Thyroid gland (tissue), 4 donors: ENCODE results near the gene DIP2C.

Source experiments
- POLR2A ChIP-seq, 2 donors: fragments of 450-650 bp; IDR thresholded peaks; one replicate each; pipeline ENCODE4 v1.6.1; 2017; ENCODE audit warnings: antibody characterized with exemption in 2 of 2, mild to moderate bottlenecking in 2 of 2, moderate library complexity in 1 of 2
- TF ChIP-seq, protein P1 (sequence below), 6 experiments: fragments of 200-600 bp in 3 of 6; fragments of 450-650 bp in 3 of 6; sonication (generic) in 3 of 6; IDR thresholded peaks; one replicate each; pipeline ENCODE4 v1.5.1; 2016 to 2019; ENCODE audit warnings: antibody characterized with exemption in 6 of 6, mild to moderate bottlenecking in 2 of 6, inconsistent platforms in 1 of 6, moderate library complexity in 1 of 6

GRCh38 chr10:437698-438490, 251.6 kb downstream of the DIP2C start:
- TF ChIP-seq, protein P1, sequence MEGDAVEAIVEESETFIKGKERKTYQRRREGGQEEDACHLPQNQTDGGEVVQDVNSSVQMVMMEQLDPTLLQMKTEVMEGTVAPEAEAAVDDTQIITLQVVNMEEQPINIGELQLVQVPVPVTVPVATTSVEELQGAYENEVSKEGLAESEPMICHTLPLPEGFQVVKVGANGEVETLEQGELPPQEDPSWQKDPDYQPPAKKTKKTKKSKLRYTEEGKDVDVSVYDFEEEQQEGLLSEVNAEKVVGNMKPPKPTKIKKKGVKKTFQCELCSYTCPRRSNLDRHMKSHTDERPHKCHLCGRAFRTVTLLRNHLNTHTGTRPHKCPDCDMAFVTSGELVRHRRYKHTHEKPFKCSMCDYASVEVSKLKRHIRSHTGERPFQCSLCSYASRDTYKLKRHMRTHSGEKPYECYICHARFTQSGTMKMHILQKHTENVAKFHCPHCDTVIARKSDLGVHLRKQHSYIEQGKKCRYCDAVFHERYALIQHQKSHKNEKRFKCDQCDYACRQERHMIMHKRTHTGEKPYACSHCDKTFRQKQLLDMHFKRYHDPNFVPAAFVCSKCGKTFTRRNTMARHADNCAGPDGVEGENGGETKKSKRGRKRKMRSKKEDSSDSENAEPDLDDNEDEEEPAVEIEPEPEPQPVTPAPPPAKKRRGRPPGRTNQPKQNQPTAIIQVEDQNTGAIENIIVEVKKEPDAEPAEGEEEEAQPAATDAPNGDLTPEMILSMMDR (IDR thresholded peaks at IDR 0.05), result no peak
- no peak for TF ChIP-seq POLR2A (IDR thresholded peaks at IDR 0.05)
